Measurements from ENCODE around the gene BCL11B. TPM values are rescaled to one million over a fixed set of nuclear protein-coding genes. Genes with fewer than 3 reads are reported as not detected.

Gene BCL11B
- total RNA-seq, 1 donor from 2014 or later, result 1.3 TPM

DNA sequence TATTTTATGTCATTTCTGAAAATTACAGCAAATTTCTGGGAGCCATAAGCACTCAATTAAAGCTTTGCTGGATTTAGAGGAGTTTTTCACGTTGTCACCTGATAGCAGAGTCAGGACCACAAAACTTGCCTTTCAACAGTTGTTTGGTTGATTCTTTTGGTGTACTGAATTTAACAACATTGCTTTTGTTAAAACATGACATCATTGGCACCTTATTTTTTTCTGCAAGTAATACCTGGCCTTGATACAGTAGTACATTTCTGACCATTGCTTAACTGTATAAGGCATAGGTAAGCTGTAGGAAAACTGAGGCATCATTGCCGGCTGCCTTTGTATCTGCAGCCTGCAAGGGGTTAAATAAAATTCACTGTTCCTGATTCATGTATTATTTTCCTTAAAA, 4.5 kb upstream of the BCL11B start:
- no peaks in the 10 kb centered on the region for H3K9me3 ChIP-seq (ENCODE audit: low read depth)
- H2AFZ ChIP-seq (replicated peaks), result no peak overlapping the region
- peaks cover 64% of the 10 kb centered on the region for H3K27me3 ChIP-seq
- Mint-ChIP-seq H3K9me3 (no peaks in the 10 kb centered on the region), H3K27ac (no peak overlapping the region), H3K36me3 (no peaks in the 10 kb centered on the region), H3K4me1 (peaks cover 35% of the 10 kb centered on the region), H3K4me3 (no peak overlapping the region), H3K27me3 (ENCODE audit: insufficient read depth, low read depth) (peaks cover 50% of the 10 kb centered on the region)
- H3K36me3 ChIP-seq, result no peaks in the 10 kb centered on the region
- peaks cover 25% of the 10 kb centered on the region for H4K20me1 ChIP-seq (ENCODE audit: low read depth)
- DNase-seq (ENCODE audit: low spot score), result no peak
- no peak for TF ChIP-seq EZH2 (IDR thresholded peaks at IDR 0.05)
- H3K4me1 ChIP-seq, result peaks cover 22% of the 10 kb centered on the region
- H3K27ac ChIP-seq, result no peak overlapping the region
- H3K4me2 ChIP-seq, result no peak overlapping the region
- H3K79me2 ChIP-seq (ENCODE audit: low read depth), result no peaks in the 10 kb centered on the region
- H3K9ac ChIP-seq, result no peak overlapping the region
- no peak overlapping the region for H3K4me3 ChIP-seq
- peaks cover 14% of the 10 kb centered on the region for H3F3A ChIP-seq (ENCODE audit: low read depth)

DNA sequence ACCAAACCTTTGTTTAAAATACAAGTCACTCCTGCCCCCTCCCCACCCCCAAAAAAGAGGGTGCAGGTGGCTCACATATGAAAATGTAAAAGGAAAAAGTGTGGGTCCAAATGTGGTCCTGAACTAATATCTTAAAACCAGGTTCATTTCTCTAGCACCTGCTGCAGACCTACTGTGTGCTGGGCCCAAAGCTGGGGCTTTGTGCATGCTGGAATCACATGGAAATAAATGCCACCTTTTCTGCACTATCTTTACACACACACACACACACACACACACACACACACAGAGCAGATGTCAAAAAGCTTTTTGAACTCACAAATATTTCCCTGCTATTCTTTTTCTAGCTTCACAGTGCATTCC, 3.2 kb upstream of the BCL11B start:
- TF ChIP-seq, protein P1, sequence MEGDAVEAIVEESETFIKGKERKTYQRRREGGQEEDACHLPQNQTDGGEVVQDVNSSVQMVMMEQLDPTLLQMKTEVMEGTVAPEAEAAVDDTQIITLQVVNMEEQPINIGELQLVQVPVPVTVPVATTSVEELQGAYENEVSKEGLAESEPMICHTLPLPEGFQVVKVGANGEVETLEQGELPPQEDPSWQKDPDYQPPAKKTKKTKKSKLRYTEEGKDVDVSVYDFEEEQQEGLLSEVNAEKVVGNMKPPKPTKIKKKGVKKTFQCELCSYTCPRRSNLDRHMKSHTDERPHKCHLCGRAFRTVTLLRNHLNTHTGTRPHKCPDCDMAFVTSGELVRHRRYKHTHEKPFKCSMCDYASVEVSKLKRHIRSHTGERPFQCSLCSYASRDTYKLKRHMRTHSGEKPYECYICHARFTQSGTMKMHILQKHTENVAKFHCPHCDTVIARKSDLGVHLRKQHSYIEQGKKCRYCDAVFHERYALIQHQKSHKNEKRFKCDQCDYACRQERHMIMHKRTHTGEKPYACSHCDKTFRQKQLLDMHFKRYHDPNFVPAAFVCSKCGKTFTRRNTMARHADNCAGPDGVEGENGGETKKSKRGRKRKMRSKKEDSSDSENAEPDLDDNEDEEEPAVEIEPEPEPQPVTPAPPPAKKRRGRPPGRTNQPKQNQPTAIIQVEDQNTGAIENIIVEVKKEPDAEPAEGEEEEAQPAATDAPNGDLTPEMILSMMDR (IDR thresholded peaks at IDR 0.05), result no peak
- TF ChIP-seq EZH2 (IDR thresholded peaks at IDR 0.05) (no peak), EZH2phosphoT487 (IDR thresholded peaks at IDR 0.05) (no peak)
- Histone ChIP-seq H2AFZ (replicated peaks) (no peak overlapping the region), H3K4me3 (no peak overlapping the region), H4K20me1 (ENCODE audit: low read depth) (peaks cover 31% of the 10 kb centered on the region), H3K4me1 (peaks cover 24% of the 10 kb centered on the region), H3K79me2 (ENCODE audit: low read depth) (no peaks in the 10 kb centered on the region), H3K9me3 (ENCODE audit: low read depth) (no peaks in the 10 kb centered on the region), H3K4me2 (peak overlapping the region; percentile 61), H3K27ac (no peak overlapping the region), H3K9ac (no peak overlapping the region), H3K27me3 (peaks cover 76% of the 10 kb centered on the region), H3F3A (ENCODE audit: low read depth) (peaks cover 16% of the 10 kb centered on the region), H3K36me3 (no peaks in the 10 kb centered on the region)
- Mint-ChIP-seq H3K27me3 (ENCODE audit: insufficient read depth, low read depth) (peaks cover 55% of the 10 kb centered on the region), H3K9me3 (no peaks in the 10 kb centered on the region), H3K4me1 (peaks cover 39% of the 10 kb centered on the region), H3K27ac (no peak overlapping the region), H3K4me3 (peak overlapping the region; percentile 43), H3K36me3 (no peaks in the 10 kb centered on the region)
- DNase-seq (ENCODE audit: low spot score), result no peak

DNA sequence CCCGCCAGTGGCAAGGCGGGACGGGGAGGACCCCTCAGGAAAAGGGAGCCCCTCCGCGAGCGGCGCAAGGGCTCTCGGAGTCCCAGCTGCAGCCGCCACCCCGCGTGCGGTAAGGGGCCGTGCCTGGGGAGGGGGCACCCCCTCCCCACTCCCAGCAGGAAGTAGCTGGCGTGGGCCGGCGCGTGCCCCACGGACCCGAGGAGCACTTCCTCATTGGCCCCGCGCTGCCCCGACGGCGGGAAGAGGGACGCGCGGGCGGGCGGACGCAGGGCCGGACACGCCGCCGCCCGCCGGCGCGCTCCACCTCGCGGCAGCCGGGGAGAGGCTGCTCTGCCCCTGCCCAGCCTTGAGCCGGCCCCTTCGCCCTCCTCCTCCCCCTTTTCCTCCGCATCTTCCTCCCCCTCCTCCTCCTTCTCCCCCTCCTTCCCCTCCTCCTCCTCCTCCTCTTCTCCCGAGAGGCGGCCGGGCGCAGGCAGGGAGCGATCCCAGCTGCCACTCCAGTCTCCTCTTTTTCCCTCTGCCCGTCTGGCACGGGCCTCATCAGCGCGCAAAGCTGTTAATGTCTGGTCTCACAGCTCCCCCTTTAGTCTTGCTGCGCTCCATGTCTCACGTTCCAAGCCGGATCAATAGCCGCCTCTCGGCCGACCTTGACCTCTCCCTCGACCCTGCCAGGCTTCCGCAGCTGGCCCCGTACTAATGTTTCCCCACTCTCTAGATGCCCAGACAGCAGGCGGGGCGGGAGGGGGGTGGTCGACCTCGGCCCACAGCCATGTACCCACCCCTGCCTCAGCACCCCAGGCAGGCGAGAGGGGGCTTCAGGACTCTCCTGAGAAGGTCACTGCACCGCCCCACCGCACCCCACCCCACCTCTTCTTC, 2.6 kb upstream of the BCL11B start:
- peak; percentile 52 for TF ChIP-seq EZH2phosphoT487 (IDR thresholded peaks at IDR 0.05)
- TF ChIP-seq EZH2 (IDR thresholded peaks at IDR 0.05), result peak; percentile 63
- TF ChIP-seq, protein P1 (IDR thresholded peaks at IDR 0.05), result peak; percentile 65
- Histone ChIP-seq H3K36me3 (no peaks in the 10 kb centered on the region), H3K27me3 (peaks cover 83% of the 10 kb centered on the region), H3F3A (ENCODE audit: low read depth) (peaks cover 20% of the 10 kb centered on the region), H3K4me3 (peak overlapping the region; percentile 44), H3K9ac (no peak overlapping the region), H3K4me1 (peaks cover 28% of the 10 kb centered on the region), H2AFZ (replicated peaks) (peak overlapping the region; percentile 22), H3K9me3 (ENCODE audit: low read depth) (no peaks in the 10 kb centered on the region), H3K79me2 (ENCODE audit: low read depth) (no peaks in the 10 kb centered on the region), H3K4me2 (peak overlapping the region; percentile 93), H4K20me1 (ENCODE audit: low read depth) (peaks cover 35% of the 10 kb centered on the region), H3K27ac (no peak overlapping the region)
- H3K27me3 Mint-ChIP-seq (ENCODE audit: insufficient read depth, low read depth), result peaks cover 59% of the 10 kb centered on the region
- no peaks in the 10 kb centered on the region for H3K36me3 Mint-ChIP-seq
- H3K9me3 Mint-ChIP-seq, result no peaks in the 10 kb centered on the region
- H3K27ac Mint-ChIP-seq, result no peak overlapping the region
- peaks cover 42% of the 10 kb centered on the region for H3K4me1 Mint-ChIP-seq
- H3K4me3 Mint-ChIP-seq, result peak overlapping the region; percentile 81
- peak; percentile 97 for DNase-seq (ENCODE audit: low spot score)

Data from neural progenitor cell (in vitro differentiated cells).